ENCODE data around the gene JPT2.
"Not testable (repeated sequence)": the region's sequence is repeated elsewhere in the genome, so short reads cannot be mapped to it uniquely, and the experiment has no call there.

Gene JPT2

GRCh38 chr16:1710811-1711507 lies 32.9 kb downstream of the JPT2 start:
- DNase-seq = no peak

GRCh38 chr16:1712791-1713261 lies 34.7 kb downstream of the JPT2 start:
- no peak for DNase-seq

GRCh38 chr16:1713331-1713730 lies 35.3 kb downstream of the JPT2 start:
- no peak for DNase-seq

GRCh38 chr16:1713933-1714332 lies 35.9 kb downstream of the JPT2 start:
- DNase-seq = no peak

GRCh38 chr16:1715220-1715619 lies 37.1 kb downstream of the JPT2 start:
- no peak for DNase-seq

- DNase-seq = not testable (repeated sequence)
Observed at GRCh38 chr16:1718236-1718635, 40.2 kb downstream of the JPT2 start.

GRCh38 chr16:1719559-1720229 lies 41.6 kb downstream of the JPT2 start:
- DNase-seq = not testable (repeated sequence)

GRCh38 chr16:1721372-1721771 lies 43.3 kb downstream of the JPT2 start:
- no peak for DNase-seq

GRCh38 chr16:1723450-1724147 lies 45.5 kb downstream of the JPT2 start:
- DNase-seq = no peak

- no peak for DNase-seq
Observed at GRCh38 chr16:1724491-1724890, 46.4 kb downstream of the JPT2 start.

- no peak for DNase-seq
Observed at GRCh38 chr16:1726661-1727502, 48.8 kb downstream of the JPT2 start.

- no peak for DNase-seq
Observed at GRCh38 chr16:1727651-1728624, 49.9 kb downstream of the JPT2 start.

- DNase-seq = no peak
Observed at GRCh38 chr16:1729026-1729425, 50.9 kb downstream of the JPT2 start.

GRCh38 chr16:1729445-1729844 lies 51.4 kb downstream of the JPT2 start:
- no peak for DNase-seq

GRCh38 chr16:1731073-1731472 lies 53.0 kb downstream of the JPT2 start:
- no peak for DNase-seq

- DNase-seq = no peak
Observed at GRCh38 chr16:1731603-1732002, 53.5 kb downstream of the JPT2 start.

- DNase-seq = no peak
Observed at GRCh38 chr16:1732071-1732470, 54.0 kb downstream of the JPT2 start.

GRCh38 chr16:1732551-1732987 lies 54.5 kb downstream of the JPT2 start:
- DNase-seq = not testable (repeated sequence)

GRCh38 chr16:1734123-1734522 lies 56.0 kb downstream of the JPT2 start:
- no peak for DNase-seq

- DNase-seq = no peak
Observed at GRCh38 chr16:1734816-1735215, 56.7 kb downstream of the JPT2 start.

- DNase-seq = no peak
Observed at GRCh38 chr16:1740234-1740633, 62.2 kb downstream of the JPT2 start.

Measured in amniotic stem cell (primary cell).